HFF-Myc (cell line): ENCODE measurements around the gene LYSET.
"Not testable (repeated sequence)": the region's sequence is repeated elsewhere in the genome, so short reads cannot be mapped to it uniquely, and the experiment has no call there.

Experiments used
- DNase-seq: peaks from one replicate; pipeline ENCODE4 v3.0.0-alpha.2; 2011; ENCODE audit warnings: low read depth; ENCODE audit errors: extremely low read depth
- H3K4me3 ChIP-seq: replicated peaks from 2 replicates; pipeline ENCODE4 v1.5.1; 2011; ENCODE audit warnings: low read depth, mild to moderate bottlenecking, control low read depth, low read length
- CTCF ChIP-seq: IDR thresholded peaks from 2 replicates; pipeline ENCODE4 v1.5.1; 2012; ENCODE audit warnings: mild to moderate bottlenecking, low read depth, low read length, control low read depth; ENCODE audit errors: missing control alignments

LYSET gene

GRCh38 chr14:93160353-93160801 lies 24.7 kb upstream of the LYSET start:
- no peak overlapping the region for H3K4me3 ChIP-seq
- no peak for DNase-seq
- peak; percentile 40 for TF ChIP-seq CTCF

GRCh38 chr14:93161411-93161940 lies 23.6 kb upstream of the LYSET start:
- DNase-seq: no peak
- no peak overlapping the region for H3K4me3 ChIP-seq
- no peak for TF ChIP-seq CTCF

- no peak for DNase-seq
- no peak for TF ChIP-seq CTCF
Observed at GRCh38 chr14:93163564-93163963, 21.6 kb upstream of the LYSET start.

GRCh38 chr14:93165271-93166265 lies 19.5 kb upstream of the LYSET start:
- DNase-seq: not testable (repeated sequence)

More at GRCh38 chr14:93163564-93163963, 21.6 kb upstream of the LYSET start:
- no peak overlapping the region for H3K4me3 ChIP-seq

GRCh38 chr14:93168610-93169009 lies 16.5 kb upstream of the LYSET start:
- not testable (repeated sequence) for DNase-seq, H3K4me3 ChIP-seq

More at GRCh38 chr14:93165271-93166265, 19.5 kb upstream of the LYSET start:
- H3K4me3 ChIP-seq: not testable (repeated sequence)

GRCh38 chr14:93169619-93170018 lies 15.5 kb upstream of the LYSET start:
- not testable (repeated sequence) for DNase-seq, H3K4me3 ChIP-seq

GRCh38 chr14:93170141-93170540 lies 15.0 kb upstream of the LYSET start:
- DNase-seq, H3K4me3 ChIP-seq: not testable (repeated sequence)

GRCh38 chr14:93171376-93171775 lies 13.7 kb upstream of the LYSET start:
- DNase-seq: no peak

More at GRCh38 chr14:93171376-93171775, 13.7 kb upstream of the LYSET start:
- H3K4me3 ChIP-seq: no peak overlapping the region
- no peak for TF ChIP-seq CTCF
